HG03280 (cell line): ENCODE results near the gene CGAS.
"Not testable (repeated sequence)": the region's sequence is repeated elsewhere in the genome, so short reads cannot be mapped to it uniquely, and the experiment has no call there.

Source experiments
- ATAC-seq: cut with Tn5 transposase; IDR thresholded peaks from one replicate; pipeline ENCODE4 v1.9.1; 2021; ENCODE audit warnings: mild to moderate bottlenecking, moderate library complexity; ENCODE audit not compliant: unreplicated experiment

The CGAS gene

GRCh38 chr6:73452107-73452461 is at the start of gene CGAS:
Gene CGAS (minus strand): TSS chr6:73452297. CDS start chr6:73452181, 116 bp downstream.
- peak; percentile 56 for ATAC-seq

GRCh38 chr6:73497915-73498314 is 45.8 kb upstream of the CGAS start:
- no peak for ATAC-seq

GRCh38 chr6:73491377-73491776 is 39.3 kb upstream of the CGAS start:
- ATAC-seq: no peak

- no peak for ATAC-seq
These were observed 35.4 kb upstream of the CGAS start for GRCh38 chr6:73487473-73487872.

- ATAC-seq: no peak
These were observed 32.3 kb upstream of the CGAS start for GRCh38 chr6:73484438-73484837.

GRCh38 chr6:73481969-73482368 is 29.9 kb upstream of the CGAS start:
- no peak for ATAC-seq

GRCh38 chr6:73477407-73477806 is 25.3 kb upstream of the CGAS start:
- ATAC-seq: no peak

- ATAC-seq: no peak
These were observed 24.6 kb upstream of the CGAS start for GRCh38 chr6:73476723-73477122.

GRCh38 chr6:73471686-73472290 is 19.7 kb upstream of the CGAS start:
- peak; percentile 98 for ATAC-seq

- ATAC-seq: peak; percentile 95
These were observed 9.6 kb upstream of the CGAS start, which contains the start of gene MTO1 for GRCh38 chr6:73461537-73462350. Gene MTO1 (plus strand): TSS chr6:73461737. CDS start chr6:73461855, 118 bp downstream.

GRCh38 chr6:73460056-73460455 is 8.0 kb upstream of the CGAS start:
- ATAC-seq: no peak

GRCh38 chr6:73459474-73459873 is 7.4 kb upstream of the CGAS start:
- ATAC-seq: not testable (repeated sequence)

GRCh38 chr6:73455865-73456629 is 4.0 kb upstream of the CGAS start:
- no peak for ATAC-seq

- peak; percentile 46 for ATAC-seq
These were observed 632 bp downstream of the CGAS start for GRCh38 chr6:73451223-73452106.

- ATAC-seq: no peak
These were observed 8.5 kb downstream of the CGAS start for GRCh38 chr6:73443555-73443954.

GRCh38 chr6:73435236-73435635 is 16.9 kb downstream of the CGAS start:
- ATAC-seq: no peak

- ATAC-seq: no peak
These were observed 30.6 kb downstream of the CGAS start for GRCh38 chr6:73421534-73421933.

GRCh38 chr6:73418081-73418741 is 33.9 kb downstream of the CGAS start:
- no peak for ATAC-seq

GRCh38 chr6:73413102-73413501 is 39.0 kb downstream of the CGAS start:
- no peak for ATAC-seq

- ATAC-seq: no peak
These were observed 42.7 kb downstream of the CGAS start for GRCh38 chr6:73409395-73409794.
